Hepatocyte (in vitro differentiated cells): ENCODE measurements around the gene ATP8A1.

Source experiments
- CTCF ChIP-seq: fragments of 200-600 bp; sonication (generic); IDR thresholded peaks from 2 replicates; pipeline ENCODE4 v1.5.1; 2016; ENCODE audit warnings: antibody characterized with exemption, mild to moderate bottlenecking; ENCODE audit not compliant: poor library complexity
- EZH2 ChIP-seq: fragments of 200-600 bp; sonication (generic); IDR thresholded peaks from 2 replicates; pipeline ENCODE4 v1.6.1; 2016; ENCODE audit warnings: antibody characterized with exemption, mild to moderate bottlenecking, borderline replicate concordance

GRCh38 chr4:42392436-42392835, 264.5 kb downstream of the ATP8A1 start:
- TF ChIP-seq CTCF: no peak
- TF ChIP-seq EZH2: no peak
